Head of caudate nucleus (tissue), 42 donors: ENCODE measurements around the gene SLCO3A1.

ENCODE experiments used
- DNase-seq, 42 donors: peaks; one replicate each; pipeline versions ENCODE4 v3.0.0 to v3.0.0-alpha.2; 2020 to 2021; ENCODE audit warnings: mixed read lengths in 7 of 42
- intact Hi-C: fragments of 100-400 bp; cut with DNase I; formaldehyde crosslinking; loops from one replicate; pipeline ENCODE4 v1.15.0; 2022

SLCO3A1 gene

GRCh38 chr15:92115834-92116233, 262.3 kb downstream of the SLCO3A1 start:
- no peak for DNase-seq
- intact Hi-C loops, result no loop called here

GRCh38 chr15:92116330-92116729, 262.8 kb downstream of the SLCO3A1 start:
- no peak for DNase-seq

GRCh38 chr15:92117261-92117731, 263.8 kb downstream of the SLCO3A1 start:
- no peak for DNase-seq
- intact Hi-C loops, result no loop called here

More at GRCh38 chr15:92116330-92116729, 262.8 kb downstream of the SLCO3A1 start:
- intact Hi-C loops, result no loop called here

- intact Hi-C loops, result no loop called here
Measured at GRCh38 chr15:92118162-92118935, 264.8 kb downstream of the SLCO3A1 start.

GRCh38 chr15:92118936-92119325, 265.4 kb downstream of the SLCO3A1 start:
- intact Hi-C loops, result no loop called here
- DNase-seq, result no peak

More at GRCh38 chr15:92118162-92118935, 264.8 kb downstream of the SLCO3A1 start:
- no peak for DNase-seq

GRCh38 chr15:92120094-92120795, 266.7 kb downstream of the SLCO3A1 start:
- intact Hi-C loops, result no loop called here
- no peak for DNase-seq

- DNase-seq, result no peak
Measured at GRCh38 chr15:92121047-92121446, 267.5 kb downstream of the SLCO3A1 start.

GRCh38 chr15:92122259-92122658, 268.8 kb downstream of the SLCO3A1 start:
- no peak for DNase-seq
- intact Hi-C loops, result no loop called here

More at GRCh38 chr15:92121047-92121446, 267.5 kb downstream of the SLCO3A1 start:
- intact Hi-C loops, result no loop called here

GRCh38 chr15:92123962-92124656, 270.6 kb downstream of the SLCO3A1 start:
- intact Hi-C loops, result no loop called here
- peak in 30 of 42 donors; percentile 14 to 85 (median 57) for DNase-seq

GRCh38 chr15:92124657-92125010, 271.1 kb downstream of the SLCO3A1 start:
- intact Hi-C loops, result no loop called here
- peak in 26 of 42 donors; percentile 14 to 79 (median 36) for DNase-seq

- DNase-seq, result peak in 14 of 42 donors; percentile 11 to 71 (median 26)
- intact Hi-C loops, result no loop called here
Measured at GRCh38 chr15:92128788-92129187, 275.3 kb downstream of the SLCO3A1 start.

- DNase-seq, result no peak
- intact Hi-C loops, result no loop called here
Measured at GRCh38 chr15:92130244-92130643, 276.7 kb downstream of the SLCO3A1 start.

GRCh38 chr15:92130906-92131305, 277.4 kb downstream of the SLCO3A1 start:
- intact Hi-C loops, result no loop called here
- no peak for DNase-seq

GRCh38 chr15:92132982-92133755, 279.7 kb downstream of the SLCO3A1 start:
- DNase-seq, result no peak
- intact Hi-C loops, result no loop called here

GRCh38 chr15:92140796-92141195, 287.3 kb downstream of the SLCO3A1 start:
- intact Hi-C loops, result no loop called here
- no peak for DNase-seq

- intact Hi-C loops, result no loop called here
- no peak for DNase-seq
Measured at GRCh38 chr15:92141607-92142006, 288.1 kb downstream of the SLCO3A1 start.

- DNase-seq, result peak in 4 of 42 donors; percentile 26 to 49 (median 36)
- intact Hi-C loops, result no loop called here
Measured at GRCh38 chr15:92142242-92143232, 289.0 kb downstream of the SLCO3A1 start.

GRCh38 chr15:92143765-92144164, 290.3 kb downstream of the SLCO3A1 start:
- no peak for DNase-seq
- intact Hi-C loops, result no loop called here
